Activated CD8-positive, alpha-beta memory T cell treated with anti-CD3 and anti-CD28 coated beads for 1 hour (primary cell): ENCODE results near the gene PIH1D1.
A peak's percentile ranks its signal among the peaks of the same experiment; 100 is the strongest.
"Not testable (repeated sequence)": the region's sequence is repeated elsewhere in the genome, so short reads cannot be mapped to it uniquely, and the experiment has no call there.

Source experiments
- DNase-seq, 2 donors: peaks; one replicate each; pipeline ENCODE4 v3.0.0-alpha.2; 2020; ENCODE audit warnings: low read depth in 1 of 2; ENCODE audit errors: extremely low read depth in 1 of 2

The PIH1D1 gene

DNA sequence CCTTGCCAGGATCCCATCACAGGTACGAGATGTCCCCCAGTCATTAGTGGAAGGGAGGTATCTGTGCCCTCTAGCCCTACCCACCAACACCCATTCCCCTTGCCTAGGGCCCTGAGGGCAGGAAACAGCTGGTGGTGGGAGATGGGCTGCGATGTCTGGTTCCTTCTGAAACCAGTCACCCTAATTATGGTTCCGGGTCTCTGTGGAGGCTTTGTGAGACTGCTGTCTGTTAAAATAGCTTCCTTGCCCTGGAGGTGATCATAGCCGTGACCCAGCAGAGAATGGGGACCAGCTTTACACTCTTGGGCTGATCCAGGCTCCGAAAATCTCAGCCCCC is 6.9 kb upstream of the PIH1D1 start:
- DNase-seq, result no peak

DNA sequence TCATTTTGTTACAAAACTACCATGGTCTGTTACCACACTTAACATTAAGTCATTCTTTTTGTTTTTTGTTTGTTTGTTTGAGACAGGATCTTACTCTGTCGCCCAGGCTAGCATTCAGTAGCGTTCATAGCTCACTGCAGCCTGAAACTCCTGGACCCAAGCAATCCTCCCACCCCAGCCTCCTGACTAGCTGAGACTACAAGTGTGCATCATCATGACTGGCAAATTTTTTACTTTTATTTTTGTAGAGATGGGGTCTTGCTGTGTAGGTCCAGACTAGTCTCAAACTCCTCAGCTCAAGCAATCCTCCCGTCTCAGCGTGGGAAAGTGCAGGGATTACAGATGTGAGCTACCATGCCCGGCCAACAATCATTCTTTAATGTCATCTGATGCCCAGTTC is 4.7 kb upstream of the PIH1D1 start:
- DNase-seq, result no peak

DNA sequence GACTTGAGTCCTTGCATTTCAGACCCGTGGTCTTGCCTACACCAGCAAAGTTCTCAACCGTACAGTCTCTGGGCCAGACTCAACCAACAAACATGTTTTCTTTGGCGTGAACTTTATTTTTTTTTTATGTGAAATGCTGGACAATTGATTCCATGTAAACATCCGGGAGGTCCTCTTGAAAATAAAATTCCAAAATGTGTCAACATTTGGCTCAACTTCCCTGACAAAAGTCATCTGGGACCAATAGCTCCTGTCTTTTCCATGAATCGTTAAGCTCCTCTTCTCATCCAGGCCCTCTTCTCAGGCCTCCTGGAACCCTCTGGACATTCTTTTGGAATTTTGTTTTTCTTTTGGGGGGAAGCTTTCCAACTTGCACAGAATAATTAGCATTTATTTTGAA is 4.2 kb upstream of the PIH1D1 start:
- DNase-seq, result no peak

DNA sequence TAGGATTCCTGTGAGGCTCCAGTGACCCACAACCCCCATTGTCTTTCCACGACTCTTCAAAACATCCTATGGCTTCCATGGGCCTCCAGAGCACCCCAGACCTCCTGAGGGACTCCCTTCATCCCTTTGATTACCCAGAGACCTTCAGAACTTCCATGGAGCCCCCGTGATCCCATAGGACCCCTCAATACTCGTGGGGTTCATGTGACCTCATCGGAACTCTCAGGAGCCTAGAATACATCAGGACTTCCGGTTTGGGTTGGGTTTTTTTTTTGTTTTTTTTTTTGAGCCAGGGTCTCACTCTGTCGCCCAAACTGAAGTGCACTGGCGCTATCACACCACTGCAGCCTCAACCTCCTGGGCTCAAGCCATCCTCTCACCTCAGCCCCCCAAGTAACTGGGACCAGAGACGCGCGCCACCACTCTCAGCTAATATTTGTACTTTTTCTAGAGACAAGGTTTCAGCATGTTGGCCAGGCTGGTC is 2.2 kb upstream of the PIH1D1 start:
- DNase-seq, result no peak

DNA sequence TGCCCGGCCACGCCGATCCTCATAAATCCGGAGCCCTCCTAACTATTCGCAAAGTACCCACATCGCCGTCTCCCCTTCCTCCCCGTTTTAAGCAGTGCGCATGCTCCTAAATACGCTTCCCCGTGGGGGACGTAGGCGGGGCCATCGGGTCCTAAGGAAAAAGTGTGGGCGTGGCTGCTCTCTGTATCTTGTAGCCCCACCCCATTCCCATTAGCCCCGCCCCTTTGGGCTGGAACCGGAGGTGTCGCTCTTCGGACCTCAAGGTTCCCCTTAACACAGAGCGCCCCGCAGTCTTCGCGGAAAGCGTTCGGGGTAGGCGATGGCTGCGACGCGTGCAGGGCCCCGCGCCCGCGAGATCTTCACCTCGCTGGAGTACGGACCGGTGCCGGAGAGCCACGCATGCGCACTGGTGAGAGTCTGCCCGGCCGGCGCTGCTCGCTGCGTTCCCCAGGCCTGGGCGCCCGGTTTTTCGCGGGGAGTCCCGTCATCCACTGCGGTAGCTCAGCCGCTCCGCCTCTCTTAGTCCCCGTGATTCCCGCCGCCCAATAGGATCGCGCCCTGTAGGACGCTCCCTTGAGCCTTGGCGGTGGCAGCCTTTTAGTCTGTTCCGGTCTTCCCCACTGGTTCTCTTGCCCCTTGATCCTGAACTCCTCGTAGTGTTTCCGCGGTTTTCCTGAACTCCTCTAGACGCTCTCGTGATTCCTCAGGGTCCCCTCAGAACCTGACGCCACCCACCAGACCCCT is 1.6 kb upstream of the PIH1D1 start, which contains the start of gene ALDH16A1:
ALDH16A1 (plus strand) TSS at position 213 of the 744 bp plus-strand sequence; CDS start at position 320, 107 bp downstream.
- peak; percentile 96 to 97 for DNase-seq

DNA sequence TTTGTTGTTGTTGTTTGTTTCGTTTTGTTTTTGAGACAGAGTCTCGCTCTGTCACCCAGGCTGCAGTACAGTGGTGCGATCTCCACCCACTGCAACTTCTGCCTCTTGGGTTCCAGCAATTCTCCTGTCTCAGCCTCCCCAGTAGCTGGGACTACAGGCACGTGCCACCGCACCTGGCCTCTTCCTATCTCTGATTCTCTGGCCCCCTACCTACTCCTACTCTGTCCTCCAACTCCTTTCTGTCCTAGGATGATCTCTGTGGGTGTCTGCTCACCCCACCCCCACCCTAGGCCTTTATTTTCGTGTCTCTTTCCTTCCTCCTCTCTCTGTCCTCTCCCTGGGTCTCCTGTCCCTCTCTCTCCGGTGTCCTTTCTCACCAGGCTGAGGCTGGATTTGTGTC is 1.2 kb downstream of the PIH1D1 start:
- no peak for DNase-seq

DNA sequence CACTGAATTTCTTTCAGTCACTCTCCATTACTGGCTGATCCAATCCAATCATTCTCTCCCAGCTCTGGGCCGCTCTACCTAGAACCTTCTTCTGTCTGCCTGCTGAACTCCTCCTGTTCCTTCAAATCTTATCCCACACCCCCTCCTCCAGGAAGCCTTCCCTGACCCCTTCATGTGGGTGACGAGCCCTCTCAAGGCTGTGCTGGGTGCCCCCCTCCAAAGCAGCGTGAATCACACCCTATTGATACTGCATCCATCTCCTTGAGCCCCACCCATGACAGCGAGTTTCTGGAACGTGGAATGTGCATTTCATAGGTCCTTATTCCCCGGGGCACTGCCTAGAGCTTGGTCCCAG is 3.2 kb downstream of the PIH1D1 start:
- DNase-seq, result no peak

DNA sequence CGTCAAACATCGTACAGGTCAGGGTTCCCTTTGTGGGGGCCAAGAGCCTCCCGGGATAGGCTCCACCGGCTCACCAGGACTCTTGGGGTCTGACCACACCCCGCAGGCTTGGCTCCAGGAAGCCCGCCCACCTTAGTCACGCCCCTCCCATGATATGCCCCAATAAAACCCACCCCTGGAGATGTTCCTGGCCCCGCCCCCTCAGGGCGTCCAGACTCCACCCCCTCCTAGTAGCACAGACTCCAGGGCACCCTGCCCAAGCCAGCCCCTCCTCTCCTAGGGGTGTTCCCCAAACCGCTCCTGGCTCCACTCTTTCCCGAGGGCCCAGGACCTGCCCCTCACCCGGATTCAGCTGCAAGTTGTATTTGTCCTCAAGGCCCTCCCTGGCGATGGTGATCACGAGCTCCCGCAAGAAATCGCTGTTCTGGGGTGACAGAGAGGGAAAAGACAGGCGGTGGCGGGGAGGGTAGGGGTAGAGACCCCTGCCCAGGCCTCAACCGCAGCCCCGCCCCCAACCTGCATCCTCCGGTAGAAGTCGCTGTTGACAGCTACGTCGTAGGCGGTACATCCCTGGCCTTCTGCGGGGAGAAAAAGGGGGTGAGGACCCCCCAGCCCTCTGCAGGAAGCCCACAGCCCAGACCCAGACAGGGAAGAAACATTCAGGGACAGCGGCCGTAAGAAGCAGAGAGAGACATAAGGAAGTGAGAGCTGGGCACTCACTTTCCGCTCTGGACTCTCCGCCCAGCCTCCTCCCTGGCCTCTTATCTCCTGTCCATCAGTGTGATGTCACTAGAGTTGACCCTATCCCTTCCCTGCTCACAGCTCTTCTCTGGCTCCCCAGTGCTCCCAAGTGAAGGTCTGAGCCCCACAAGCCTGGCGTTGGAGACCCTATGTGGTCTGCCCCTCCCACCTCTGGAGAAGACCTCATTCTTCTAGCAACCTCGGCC is 3.9 kb downstream of the PIH1D1 start:
- DNase-seq, result no peak

DNA sequence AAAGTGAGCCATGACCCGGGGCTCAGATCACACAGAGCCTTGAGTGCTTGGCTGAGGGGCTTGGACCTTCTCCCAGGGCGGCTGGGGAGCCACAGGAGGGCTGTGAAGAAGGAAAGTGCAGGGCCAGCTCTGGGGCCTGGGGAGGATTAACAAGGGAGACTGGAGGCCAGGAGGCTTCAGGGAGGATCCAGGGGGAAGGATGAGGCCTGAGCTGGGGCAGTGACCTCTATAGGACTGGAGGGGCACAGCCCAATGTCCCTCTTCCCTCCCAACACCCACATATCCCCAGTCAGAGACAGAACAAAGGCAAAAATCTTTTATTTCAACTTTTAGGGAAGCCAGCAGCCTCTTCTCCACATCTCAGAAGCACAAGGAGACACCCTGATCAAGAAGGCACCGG is 5.6 kb downstream of the PIH1D1 start:
- DNase-seq, result no peak

DNA sequence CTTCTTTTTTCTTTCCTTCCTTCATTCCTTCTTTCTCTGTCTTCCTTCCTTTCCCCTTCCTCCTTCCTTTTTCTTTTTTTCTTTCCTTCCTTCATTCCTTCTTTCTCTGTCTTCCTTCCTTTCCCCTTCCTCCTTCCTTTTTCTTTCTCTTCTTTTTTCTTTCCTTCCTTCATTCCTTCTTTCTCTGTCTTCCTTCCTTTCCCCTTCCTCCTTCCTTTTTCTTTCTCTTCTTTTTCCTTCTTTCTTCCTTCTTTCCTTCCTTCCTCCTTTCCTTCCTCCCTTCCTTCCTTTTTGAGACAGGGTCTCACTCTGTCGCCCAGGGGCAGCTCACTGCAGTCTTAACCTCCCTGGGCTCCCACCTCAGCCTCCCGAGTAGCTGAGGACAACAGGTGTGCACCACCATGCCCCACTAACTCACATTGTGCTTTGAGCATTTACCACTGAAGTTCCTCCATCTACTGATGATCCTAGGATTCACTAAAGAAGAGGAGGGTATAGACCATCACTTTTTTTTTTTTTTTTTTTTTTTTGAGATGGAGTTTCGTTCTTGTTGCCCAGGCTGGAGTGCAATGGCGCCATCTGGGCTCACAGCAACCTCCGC is 7.4 kb downstream of the PIH1D1 start:
- DNase-seq, result not testable (repeated sequence)

DNA sequence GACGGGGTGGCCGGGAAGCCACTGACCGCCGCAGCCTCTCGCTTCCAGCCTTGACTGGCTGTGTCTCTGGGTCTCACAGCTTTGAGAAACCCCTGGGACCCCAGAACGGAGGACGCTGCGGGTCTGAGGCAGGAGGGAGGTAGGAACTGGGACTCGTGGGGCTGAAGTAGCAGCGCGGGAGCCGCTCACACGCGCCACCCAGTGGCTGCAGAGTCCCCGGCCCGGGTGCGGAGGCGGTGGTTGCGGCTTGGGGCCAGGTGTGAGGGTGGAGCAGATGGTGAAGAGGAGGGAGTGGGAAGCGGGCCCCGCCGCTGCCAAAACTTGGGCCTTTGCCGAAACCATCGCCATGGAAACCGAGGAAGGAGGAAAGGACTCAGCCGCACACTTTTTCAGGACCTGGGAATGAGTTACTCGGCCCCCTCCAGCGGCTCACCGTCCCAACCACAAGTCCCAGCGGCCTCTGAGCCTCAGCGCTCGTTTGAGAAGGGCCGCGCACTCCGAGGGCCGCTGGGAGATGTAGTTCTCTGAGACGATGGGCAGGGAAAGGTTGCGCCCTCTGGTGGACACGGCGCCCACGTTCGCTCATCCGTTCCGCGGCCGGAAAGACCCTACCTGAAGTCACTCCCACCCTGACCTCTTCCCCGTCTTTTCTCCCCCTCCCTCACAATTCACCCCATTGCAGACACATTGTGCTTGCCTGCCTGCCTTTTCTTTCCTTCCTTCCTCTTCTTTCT is 8.1 kb downstream of the PIH1D1 start:
- DNase-seq, result peak; percentile 82 to 86

DNA sequence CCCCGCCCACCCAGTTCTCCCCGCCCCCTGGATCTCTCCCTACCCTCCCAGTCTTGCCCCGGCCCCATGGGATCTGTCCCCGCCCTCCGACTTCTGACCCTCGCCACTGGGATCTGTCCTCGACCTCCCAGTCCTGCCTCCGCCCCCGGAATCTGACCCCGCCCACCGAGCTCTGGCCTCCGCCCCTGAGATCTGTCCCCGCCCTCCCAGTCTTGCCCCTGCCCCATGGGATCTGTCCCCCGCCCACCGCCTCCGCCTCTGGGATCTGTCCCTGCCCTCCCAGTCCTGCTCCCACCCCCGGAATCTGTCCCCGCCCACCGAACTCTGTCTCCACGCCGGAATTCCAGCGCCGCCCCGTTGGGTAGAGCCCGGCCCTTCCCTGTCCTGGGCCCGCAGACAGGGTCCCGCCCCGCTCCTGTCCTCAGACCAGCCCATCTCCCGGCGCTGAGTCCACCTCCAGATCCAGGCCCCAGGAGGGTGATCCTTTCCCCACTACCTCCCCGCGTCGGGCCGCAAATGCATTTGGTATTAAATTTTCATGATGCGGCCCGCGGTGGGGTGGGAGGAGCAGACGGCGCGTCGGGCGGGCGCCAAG is 8.7 kb downstream of the PIH1D1 start:
- DNase-seq, result no peak

DNA sequence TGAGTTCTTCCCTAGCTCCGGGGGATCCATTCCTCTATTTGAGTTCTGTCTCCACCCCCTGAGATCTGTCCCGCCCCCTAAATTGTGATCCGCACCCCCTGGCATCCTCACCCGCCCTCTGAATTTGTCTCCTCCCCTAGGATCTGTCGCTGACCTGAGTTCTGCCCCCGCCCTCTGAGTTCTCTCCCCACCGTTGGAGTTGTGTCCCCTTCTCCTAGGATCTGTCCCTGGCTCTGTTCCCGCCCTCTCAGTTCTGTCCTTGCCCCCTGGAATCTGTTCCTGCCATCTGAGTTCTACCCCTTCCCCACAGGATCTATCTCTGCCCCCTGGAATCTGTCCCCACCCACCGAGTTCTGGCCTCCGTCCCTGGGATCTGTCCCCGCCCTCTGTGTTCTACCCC is 9.3 kb downstream of the PIH1D1 start:
- DNase-seq, result no peak

DNA sequence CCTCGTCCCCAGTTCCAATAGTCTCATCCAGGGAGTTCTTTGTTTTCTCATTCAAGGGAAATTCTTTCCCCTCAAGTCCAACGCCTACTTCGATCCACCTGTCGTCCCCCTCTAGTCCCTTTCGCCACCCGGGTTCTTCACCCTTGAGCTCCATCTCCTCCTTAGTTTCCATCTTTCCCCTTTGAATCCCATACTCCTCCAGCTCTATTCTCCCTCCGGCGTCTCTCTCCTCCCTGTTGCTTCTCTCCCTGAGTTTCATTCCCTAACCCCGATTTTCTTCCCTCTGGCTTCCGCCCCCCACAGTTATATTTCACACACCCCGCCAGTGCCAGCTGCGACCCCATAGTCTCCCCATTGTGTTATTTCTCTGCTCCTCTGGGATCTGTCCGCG is 9.7 kb downstream of the PIH1D1 start:
- DNase-seq, result no peak

DNA sequence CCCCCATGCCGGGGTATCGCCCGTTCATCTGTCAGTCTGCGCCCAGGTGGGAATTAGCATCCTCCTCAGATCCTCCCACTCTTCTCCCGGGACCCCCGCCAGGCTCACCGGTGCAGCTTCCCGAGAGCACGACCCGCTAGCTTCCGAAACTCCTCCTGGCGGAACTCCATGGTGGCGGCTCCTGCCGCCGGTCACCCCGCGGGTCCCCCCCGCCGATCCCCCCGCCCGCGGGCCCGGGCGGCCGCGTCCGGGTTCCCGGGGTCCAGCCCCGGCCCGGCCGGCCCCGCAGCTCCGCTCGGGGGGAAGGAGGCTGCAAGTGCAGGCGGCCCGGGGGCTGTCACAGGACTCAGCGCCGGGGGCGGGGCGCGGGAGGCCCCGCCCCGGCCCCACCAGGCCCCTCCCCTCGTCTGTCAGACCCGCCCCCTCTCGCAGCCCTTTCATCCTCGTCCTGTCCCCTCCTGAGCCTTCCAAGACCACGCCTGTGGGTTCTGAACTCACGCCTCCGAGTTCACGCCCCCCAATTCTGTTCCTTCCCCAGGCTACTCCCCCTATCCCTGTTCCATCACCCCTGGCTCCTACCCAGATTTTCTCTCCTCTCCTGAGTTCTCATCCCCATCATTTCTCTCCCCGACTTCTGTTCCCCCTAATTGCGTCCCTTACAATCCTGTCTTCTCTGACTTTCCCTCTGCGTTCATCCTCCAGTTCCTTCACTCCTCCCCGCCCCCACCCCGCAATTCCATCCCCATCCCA is 10.2 kb downstream of the PIH1D1 start, which contains the start of gene SLC17A7:
SLC17A7 (minus strand) TSS at position 318 of the 750 bp plus-strand sequence; CDS start at position 170, 148 bp downstream.
- no peak for DNase-seq

DNA sequence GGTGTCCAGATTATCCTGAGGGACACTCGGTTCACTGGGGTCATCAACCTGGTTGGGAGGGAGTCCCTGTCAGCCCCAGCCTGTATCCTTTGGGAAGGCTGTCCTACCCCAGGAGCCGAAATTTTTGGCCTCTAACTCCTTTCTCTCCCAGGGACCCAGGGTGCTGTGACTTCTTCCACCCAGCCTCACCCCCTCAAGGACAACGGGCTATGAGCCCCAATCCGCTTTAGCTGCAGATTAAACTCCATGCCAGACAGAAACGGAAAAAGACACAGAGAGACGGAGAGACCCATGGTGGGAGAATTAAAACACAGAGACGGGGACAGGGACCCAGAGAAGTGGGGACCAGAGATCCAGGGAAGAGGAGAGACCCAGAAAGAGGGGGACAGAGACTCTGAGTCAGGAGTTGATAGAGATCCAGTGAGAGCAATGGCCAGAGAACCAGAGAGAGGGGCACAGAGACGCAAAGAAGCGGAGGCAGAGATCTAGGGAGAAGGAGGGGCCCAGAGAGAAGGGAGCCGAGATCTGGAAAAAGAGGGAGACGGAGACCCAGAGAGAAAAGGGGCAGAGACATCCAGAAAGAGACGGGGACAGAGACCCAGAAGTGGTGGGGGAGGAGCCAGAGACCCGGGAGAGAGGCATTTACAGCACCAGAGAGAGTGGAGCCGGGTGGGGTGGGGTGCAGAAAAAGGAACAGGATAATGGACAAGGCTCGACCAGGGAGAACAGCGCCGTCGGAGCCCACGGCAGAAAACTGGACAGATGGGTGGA is 11.0 kb downstream of the PIH1D1 start:
- DNase-seq, result no peak

DNA sequence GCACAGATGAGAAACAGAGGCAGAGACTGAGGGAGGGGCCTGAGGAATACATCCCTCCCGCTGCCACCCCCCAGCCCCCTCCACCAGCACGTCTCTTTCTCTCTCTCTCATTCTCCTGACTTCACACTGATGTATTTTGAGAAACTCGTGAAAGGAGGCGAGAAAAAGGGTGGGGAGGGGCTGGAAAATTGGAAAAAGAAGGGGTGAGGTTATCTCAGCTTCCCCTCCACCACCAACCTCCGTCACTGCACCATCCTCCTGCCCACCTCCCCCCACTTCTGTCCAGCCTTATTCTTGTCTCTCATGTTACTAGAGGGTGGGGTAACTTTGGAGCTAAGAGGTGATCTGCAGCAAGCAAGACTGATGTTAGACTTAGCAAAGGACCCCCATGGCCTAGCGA is 11.8 kb downstream of the PIH1D1 start:
- no peak for DNase-seq

DNA sequence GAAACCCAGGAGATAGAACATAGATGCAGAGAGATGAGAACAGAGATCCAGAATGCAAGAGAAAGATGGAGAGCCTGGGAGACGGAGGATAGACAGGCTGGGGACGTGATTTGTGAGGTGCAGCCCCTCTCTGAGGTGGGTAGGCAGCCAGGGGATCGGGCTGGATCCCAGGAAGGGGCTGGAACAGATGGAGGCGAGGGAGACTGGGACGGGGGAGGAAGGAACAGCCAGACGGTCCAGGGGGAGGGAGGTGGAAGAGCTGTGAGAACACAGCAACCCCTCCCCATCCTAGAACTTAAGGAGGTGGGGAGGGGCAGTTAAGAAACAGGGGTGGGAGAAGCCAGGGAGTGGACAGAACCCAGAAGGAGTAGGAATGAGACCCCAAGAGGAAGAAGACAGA is 13.4 kb downstream of the PIH1D1 start:
- no peak for DNase-seq

DNA sequence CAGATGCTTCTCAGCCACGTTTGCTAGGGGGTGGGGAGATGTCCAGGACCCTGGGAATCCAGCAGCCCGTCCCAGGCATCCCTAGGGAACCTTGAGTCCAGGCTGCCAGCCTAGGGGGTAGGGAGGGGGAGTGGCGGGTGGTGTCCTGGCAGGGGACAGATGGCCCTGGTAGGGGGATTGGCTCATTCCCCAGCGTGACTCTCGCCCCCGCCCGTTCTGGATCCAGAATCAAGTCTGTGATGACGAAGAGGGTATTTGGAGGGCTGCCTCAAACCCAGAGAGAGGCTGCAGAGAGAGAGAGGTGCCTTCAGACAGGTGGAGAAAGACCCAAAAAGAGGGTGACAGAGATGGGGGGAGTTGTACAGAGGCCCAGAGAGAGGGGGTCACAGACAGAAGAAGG is 14.4 kb downstream of the PIH1D1 start:
- no peak for DNase-seq
